ENCODE data around the gene CTNNA1.

DNA sequence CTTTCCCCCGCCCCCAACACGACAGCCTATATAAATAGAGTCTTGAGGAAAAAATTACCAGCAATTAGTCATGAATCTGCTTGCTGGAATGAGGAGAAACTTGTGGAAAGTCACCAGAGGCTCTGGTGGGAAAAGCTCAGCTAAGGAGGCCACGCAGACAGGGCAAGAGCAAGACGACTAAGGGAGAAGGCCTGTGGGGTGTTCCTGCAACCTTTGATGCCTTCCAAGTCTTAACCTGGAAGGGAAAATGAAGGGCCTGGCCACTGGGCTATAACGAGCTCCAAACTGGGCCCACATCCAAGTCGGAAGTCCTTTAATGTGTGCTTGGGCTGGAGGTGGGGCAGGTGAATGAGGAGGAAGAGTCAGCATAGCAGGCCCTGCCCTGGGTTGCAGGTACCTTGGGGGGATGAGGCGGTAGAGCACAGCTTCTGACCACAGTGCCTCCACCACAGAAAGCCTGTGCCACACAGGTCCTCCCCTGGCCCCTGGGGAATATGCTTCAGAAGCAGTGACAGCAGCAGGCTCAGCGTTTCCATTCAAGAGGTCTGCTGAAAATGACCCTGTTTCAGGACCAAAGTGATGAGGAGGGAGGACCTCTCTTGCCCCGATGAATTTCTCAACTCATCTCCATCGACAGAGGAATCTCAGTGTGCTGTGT, 214.7 kb downstream of the CTNNA1 start:
- TF ChIP-seq POLR2AphosphoS5 (IDR thresholded peaks at IDR 0.05; ENCODE audit: insufficient read depth, low read depth, low read length) (no peak), FOS (IDR thresholded peaks at IDR 0.05; ENCODE audit: borderline replicate concordance, insufficient read depth, low read length) (no peak), POLR2A (IDR thresholded peaks at IDR 0.05; ENCODE audit: low read depth, low read length) (no peak)
- TF ChIP-seq, protein P1, sequence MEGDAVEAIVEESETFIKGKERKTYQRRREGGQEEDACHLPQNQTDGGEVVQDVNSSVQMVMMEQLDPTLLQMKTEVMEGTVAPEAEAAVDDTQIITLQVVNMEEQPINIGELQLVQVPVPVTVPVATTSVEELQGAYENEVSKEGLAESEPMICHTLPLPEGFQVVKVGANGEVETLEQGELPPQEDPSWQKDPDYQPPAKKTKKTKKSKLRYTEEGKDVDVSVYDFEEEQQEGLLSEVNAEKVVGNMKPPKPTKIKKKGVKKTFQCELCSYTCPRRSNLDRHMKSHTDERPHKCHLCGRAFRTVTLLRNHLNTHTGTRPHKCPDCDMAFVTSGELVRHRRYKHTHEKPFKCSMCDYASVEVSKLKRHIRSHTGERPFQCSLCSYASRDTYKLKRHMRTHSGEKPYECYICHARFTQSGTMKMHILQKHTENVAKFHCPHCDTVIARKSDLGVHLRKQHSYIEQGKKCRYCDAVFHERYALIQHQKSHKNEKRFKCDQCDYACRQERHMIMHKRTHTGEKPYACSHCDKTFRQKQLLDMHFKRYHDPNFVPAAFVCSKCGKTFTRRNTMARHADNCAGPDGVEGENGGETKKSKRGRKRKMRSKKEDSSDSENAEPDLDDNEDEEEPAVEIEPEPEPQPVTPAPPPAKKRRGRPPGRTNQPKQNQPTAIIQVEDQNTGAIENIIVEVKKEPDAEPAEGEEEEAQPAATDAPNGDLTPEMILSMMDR (IDR thresholded peaks at IDR 0.05; ENCODE audit: extremely low read depth in 1 of 2, insufficient read depth in 1 of 2, low read depth in 1 of 2, low read length in 2 of 2): no peak
- TF ChIP-seq, protein P2, sequence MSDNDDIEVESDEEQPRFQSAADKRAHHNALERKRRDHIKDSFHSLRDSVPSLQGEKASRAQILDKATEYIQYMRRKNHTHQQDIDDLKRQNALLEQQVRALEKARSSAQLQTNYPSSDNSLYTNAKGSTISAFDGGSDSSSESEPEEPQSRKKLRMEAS (IDR thresholded peaks at IDR 0.05; ENCODE audit: insufficient read depth, insufficient read length): no peak

Data from endothelial cell of umbilical vein (primary cell).